ENCODE measurements around the gene GTF3C6.

Gene GTF3C6

GRCh38 chr6:110949679-110950285, 8.7 kb upstream of the GTF3C6 start (continued):
- TF ChIP-seq POU6F1 (CRISPR knock-in tag; IDR thresholded peaks at IDR 0.05; ENCODE audit: borderline replicate concordance, low read depth) (no peak), TSHZ2 (CRISPR knock-in tag; IDR thresholded peaks at IDR 0.05) (no peak), BACH2 (CRISPR knock-in tag; IDR thresholded peaks at IDR 0.05; ENCODE audit: borderline replicate concordance) (no peak)

- ATAC-seq, result no peak
- TF ChIP-seq ZNF8 (CRISPR knock-in tag; IDR thresholded peaks at IDR 0.05) (no peak), TSHZ2 (CRISPR knock-in tag; IDR thresholded peaks at IDR 0.05) (no peak), CSDC2 (CRISPR knock-in tag; IDR thresholded peaks at IDR 0.05) (no peak), TOX (CRISPR knock-in tag; IDR thresholded peaks at IDR 0.05; ENCODE audit: borderline replicate concordance) (no peak), ZFP3 (CRISPR knock-in tag; IDR thresholded peaks at IDR 0.05) (no peak), ESRRG (CRISPR knock-in tag; IDR thresholded peaks at IDR 0.05) (no peak), ZC3H10 (CRISPR knock-in tag; IDR thresholded peaks at IDR 0.05) (no peak), TCF4 (CRISPR knock-in tag; IDR thresholded peaks at IDR 0.05; ENCODE audit: borderline replicate concordance) (no peak), CREB5 (CRISPR knock-in tag; IDR thresholded peaks at IDR 0.05; ENCODE audit: low read depth) (no peak), GLIS3 (CRISPR knock-in tag; IDR thresholded peaks at IDR 0.05) (no peak), SNAI2 (CRISPR knock-in tag; IDR thresholded peaks at IDR 0.05) (no peak), RARB (CRISPR knock-in tag; IDR thresholded peaks at IDR 0.05) (no peak), BACH2 (CRISPR knock-in tag; IDR thresholded peaks at IDR 0.05; ENCODE audit: borderline replicate concordance) (no peak), POU6F1 (CRISPR knock-in tag; IDR thresholded peaks at IDR 0.05; ENCODE audit: borderline replicate concordance, low read depth) (no peak), ISL1 (CRISPR knock-in tag; IDR thresholded peaks at IDR 0.05) (no peak), PPARA (CRISPR knock-in tag; IDR thresholded peaks at IDR 0.05; ENCODE audit: borderline replicate concordance) (no peak), ARNTL (CRISPR knock-in tag; IDR thresholded peaks at IDR 0.05; ENCODE audit: borderline replicate concordance, low read depth) (no peak)
- TF ChIP-seq, protein P1, sequence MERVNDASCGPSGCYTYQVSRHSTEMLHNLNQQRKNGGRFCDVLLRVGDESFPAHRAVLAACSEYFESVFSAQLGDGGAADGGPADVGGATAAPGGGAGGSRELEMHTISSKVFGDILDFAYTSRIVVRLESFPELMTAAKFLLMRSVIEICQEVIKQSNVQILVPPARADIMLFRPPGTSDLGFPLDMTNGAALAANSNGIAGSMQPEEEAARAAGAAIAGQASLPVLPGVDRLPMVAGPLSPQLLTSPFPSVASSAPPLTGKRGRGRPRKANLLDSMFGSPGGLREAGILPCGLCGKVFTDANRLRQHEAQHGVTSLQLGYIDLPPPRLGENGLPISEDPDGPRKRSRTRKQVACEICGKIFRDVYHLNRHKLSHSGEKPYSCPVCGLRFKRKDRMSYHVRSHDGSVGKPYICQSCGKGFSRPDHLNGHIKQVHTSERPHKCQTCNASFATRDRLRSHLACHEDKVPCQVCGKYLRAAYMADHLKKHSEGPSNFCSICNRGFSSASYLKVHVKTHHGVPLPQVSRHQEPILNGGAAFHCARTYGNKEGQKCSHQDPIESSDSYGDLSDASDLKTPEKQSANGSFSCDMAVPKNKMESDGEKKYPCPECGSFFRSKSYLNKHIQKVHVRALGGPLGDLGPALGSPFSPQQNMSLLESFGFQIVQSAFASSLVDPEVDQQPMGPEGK (CRISPR knock-in tag; IDR thresholded peaks at IDR 0.05; ENCODE audit: borderline replicate concordance), result no peak
- TF ChIP-seq, protein P2, sequence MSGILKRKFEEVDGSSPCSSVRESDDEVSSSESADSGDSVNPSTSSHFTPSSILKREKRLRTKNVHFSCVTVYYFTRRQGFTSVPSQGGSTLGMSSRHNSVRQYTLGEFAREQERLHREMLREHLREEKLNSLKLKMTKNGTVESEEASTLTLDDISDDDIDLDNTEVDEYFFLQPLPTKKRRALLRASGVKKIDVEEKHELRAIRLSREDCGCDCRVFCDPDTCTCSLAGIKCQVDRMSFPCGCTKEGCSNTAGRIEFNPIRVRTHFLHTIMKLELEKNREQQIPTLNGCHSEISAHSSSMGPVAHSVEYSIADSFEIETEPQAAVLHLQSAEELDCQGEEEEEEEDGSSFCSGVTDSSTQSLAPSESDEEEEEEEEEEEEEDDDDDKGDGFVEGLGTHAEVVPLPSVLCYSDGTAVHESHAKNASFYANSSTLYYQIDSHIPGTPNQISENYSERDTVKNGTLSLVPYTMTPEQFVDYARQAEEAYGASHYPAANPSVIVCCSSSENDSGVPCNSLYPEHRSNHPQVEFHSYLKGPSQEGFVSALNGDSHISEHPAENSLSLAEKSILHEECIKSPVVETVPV (CRISPR knock-in tag; IDR thresholded peaks at IDR 0.05), result no peak
These were observed 8.1 kb upstream of the GTF3C6 start for GRCh38 chr6:110950440-110950839.
